ENCODE measurements around the gene RHBDD3. TPM values are rescaled to one million over a fixed set of nuclear protein-coding genes. Genes with fewer than 3 reads are reported as not detected.

Gene RHBDD3
- total RNA-seq, 1 experiment from 2014 or later, result 51.5 TPM

GRCh38 chr22:29311464-29312217, 43.9 kb upstream of the RHBDD3 start:
- no peak for DNase-seq
- CTCF ChIA-PET, result interaction anchor here (0.6 kb wide), 1 partner anchor 278 kb away, joined by 4 read pairs; no protein-coding TSS in a partner anchor
- intact Hi-C loops (cut with micrococcal nuclease; ENCODE audit: unreplicated experiment), result no loop called here
- H3K27ac Mint-ChIP-seq (ENCODE audit: unreplicated experiment), result peak overlapping the region; percentile 83
- peaks cover 41% of the 10 kb centered on the region for H3K4me1 Mint-ChIP-seq (ENCODE audit: low read depth, unreplicated experiment)
- peaks cover 39% of the 10 kb centered on the region for H3K36me3 Mint-ChIP-seq (ENCODE audit: insufficient read depth, unreplicated experiment)
- no peak for TF ChIP-seq CTCF (IDR thresholded peaks at IDR 0.05; ENCODE audit: unreplicated experiment)
- H3K4me3 Mint-ChIP-seq (ENCODE audit: low read depth, unreplicated experiment), result peak overlapping the region; percentile 41
- H3K27me3 Mint-ChIP-seq (ENCODE audit: unreplicated experiment), result peaks cover 29% of the 10 kb centered on the region
- BruUV-seq (replicated peaks), result no TSS peak
- H3K9me3 Mint-ChIP-seq (ENCODE audit: low read depth, unreplicated experiment), result no peaks in the 10 kb centered on the region

DNA sequence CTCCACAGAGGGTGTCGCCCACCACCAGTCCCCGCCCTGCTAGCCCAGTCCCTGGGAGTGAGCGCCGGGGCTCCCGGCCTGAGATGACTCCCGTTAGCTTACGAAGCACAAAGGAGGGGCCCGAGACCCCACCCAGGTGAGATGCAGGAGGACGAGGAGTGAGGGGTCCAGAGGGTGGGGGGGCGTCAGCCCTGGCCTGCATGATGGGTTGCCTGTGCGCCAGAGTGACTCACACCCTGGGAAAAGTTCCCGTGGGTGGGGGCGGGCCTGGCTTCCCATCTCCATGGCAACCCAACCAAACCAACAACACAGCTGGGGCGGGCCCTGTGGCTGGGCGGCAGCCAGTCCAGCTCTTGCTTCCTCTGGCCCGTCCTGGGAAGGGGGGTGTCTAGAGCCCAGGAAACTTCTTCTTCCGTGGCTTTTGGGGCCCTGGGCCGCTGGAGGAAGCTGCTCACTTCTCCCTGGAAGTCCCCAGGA, 43.1 kb upstream of the RHBDD3 start:
- BruUV-seq (replicated peaks), result no TSS peak
- DNase-seq, result peak; percentile 97
- Mint-ChIP-seq H3K4me3 (ENCODE audit: low read depth, unreplicated experiment) (peak overlapping the region; percentile 41), H3K27me3 (ENCODE audit: unreplicated experiment) (peaks cover 22% of the 10 kb centered on the region), H3K27ac (ENCODE audit: unreplicated experiment) (peak overlapping the region; percentile 36), H3K4me1 (ENCODE audit: low read depth, unreplicated experiment) (peaks cover 41% of the 10 kb centered on the region), H3K36me3 (ENCODE audit: insufficient read depth, unreplicated experiment) (peaks cover 42% of the 10 kb centered on the region), H3K9me3 (ENCODE audit: low read depth, unreplicated experiment) (no peaks in the 10 kb centered on the region)
- intact Hi-C loops (cut with micrococcal nuclease; ENCODE audit: unreplicated experiment), result no loop called here
- no peak for TF ChIP-seq CTCF (IDR thresholded peaks at IDR 0.05; ENCODE audit: unreplicated experiment)
- CTCF ChIA-PET, result interaction anchor here (0.5 to 0.6 kb wide), 3 partner anchors 252 to 581 kb away, joined by 3 to 5 read pairs (median 4); no protein-coding TSS in a partner anchor

DNA sequence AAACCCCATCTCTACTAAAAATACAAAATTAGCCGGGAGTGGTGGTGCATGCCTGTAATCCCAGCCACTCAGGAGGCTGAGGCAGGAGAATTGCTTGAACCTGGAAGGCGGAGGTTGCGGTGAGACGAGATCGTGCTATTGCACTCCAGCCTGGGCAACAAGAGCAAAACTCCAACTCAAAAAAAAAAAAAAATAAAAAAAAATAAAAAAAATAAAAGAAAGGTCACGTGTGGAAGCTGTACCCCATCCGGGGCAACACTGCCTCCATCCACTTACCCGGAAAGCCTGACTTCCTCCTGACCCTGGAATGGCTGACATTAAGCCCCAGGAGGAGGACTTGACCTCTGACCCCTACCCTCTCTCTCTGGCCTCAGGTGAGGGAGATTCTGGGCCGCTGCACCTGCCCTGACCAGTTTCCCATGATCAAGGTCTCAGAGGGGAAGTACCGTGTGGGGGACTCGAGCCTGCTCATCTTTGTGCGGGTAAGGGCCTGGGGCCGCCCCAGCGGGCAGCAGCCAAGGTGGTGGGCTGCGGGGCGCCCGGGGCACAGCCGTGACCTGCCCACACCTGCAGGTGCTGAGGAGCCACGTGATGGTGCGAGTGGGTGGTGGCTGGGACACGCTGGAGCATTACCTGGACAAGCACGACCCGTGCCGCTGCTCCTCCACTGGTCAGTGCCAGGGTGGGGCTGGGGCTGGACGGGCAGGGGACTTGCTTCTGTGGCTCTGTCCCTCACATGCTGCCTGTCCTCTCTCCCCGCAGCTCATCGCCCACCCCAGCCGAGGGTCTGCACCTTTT, 42.5 kb upstream of the RHBDD3 start:
- H3K36me3 Mint-ChIP-seq (ENCODE audit: insufficient read depth, unreplicated experiment), result peaks cover 48% of the 10 kb centered on the region
- intact Hi-C loops (cut with micrococcal nuclease; ENCODE audit: unreplicated experiment), result no loop called here
- H3K27me3 Mint-ChIP-seq (ENCODE audit: unreplicated experiment), result peaks cover 21% of the 10 kb centered on the region
- no peak for DNase-seq
- TF ChIP-seq CTCF (IDR thresholded peaks at IDR 0.05; ENCODE audit: unreplicated experiment), result no peak
- H3K4me1 Mint-ChIP-seq (ENCODE audit: low read depth, unreplicated experiment), result peaks cover 41% of the 10 kb centered on the region
- H3K9me3 Mint-ChIP-seq (ENCODE audit: low read depth, unreplicated experiment), result no peaks in the 10 kb centered on the region
- peak overlapping the region; percentile 36 for H3K27ac Mint-ChIP-seq (ENCODE audit: unreplicated experiment)
- BruUV-seq (replicated peaks), result no TSS peak
- CTCF ChIA-PET, result interaction anchor here (0.5 to 0.6 kb wide), 3 partner anchors 252 to 1799 kb away, joined by 3 to 5 read pairs (median 3); no protein-coding TSS in a partner anchor
- H3K4me3 Mint-ChIP-seq (ENCODE audit: low read depth, unreplicated experiment), result peak overlapping the region; percentile 41

DNA sequence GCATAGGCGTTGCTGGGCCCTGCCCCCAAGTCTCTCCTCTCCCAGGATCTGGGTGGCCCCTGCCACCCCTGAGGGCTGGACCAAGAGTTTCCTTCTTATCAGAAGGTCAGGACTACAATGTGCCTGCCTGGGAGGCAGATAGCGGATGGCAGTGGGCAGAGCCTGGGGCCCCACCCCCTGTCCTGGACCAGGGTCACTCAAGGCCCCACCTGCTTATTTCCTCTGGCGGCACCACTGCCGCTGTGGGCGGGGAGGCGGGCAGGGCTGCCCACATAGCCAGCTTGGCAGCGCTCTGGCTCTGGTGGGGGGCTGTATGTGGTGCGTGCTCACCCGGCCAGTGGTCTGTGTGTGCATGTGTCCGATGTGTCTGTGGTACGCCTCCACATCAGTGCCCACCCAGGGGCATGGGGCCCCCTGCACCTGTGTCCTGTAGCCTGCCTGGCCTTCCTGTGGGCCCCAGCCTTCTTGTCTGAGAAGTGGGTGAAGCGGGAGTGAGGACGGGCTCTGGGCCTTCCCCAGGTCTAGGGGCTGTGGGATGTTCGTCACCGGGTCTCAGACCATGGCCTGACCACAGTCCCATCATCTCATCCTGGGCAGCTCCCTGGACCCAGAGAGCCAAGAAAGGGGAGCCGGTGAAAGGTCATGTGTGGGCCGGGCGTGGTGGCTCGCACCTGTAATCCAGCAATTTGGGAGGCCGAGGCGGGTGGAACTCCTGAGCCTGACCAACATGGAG, 41.7 kb upstream of the RHBDD3 start:
- TF ChIP-seq CTCF (IDR thresholded peaks at IDR 0.05; ENCODE audit: unreplicated experiment), result no peak
- Mint-ChIP-seq H3K27ac (ENCODE audit: unreplicated experiment) (no peak overlapping the region), H3K4me3 (ENCODE audit: low read depth, unreplicated experiment) (peak overlapping the region; percentile 81), H3K36me3 (ENCODE audit: insufficient read depth, unreplicated experiment) (peaks cover 56% of the 10 kb centered on the region), H3K27me3 (ENCODE audit: unreplicated experiment) (peaks cover 14% of the 10 kb centered on the region), H3K4me1 (ENCODE audit: low read depth, unreplicated experiment) (peaks cover 37% of the 10 kb centered on the region), H3K9me3 (ENCODE audit: low read depth, unreplicated experiment) (no peaks in the 10 kb centered on the region)
- peak; percentile 41 for DNase-seq
- BruUV-seq (replicated peaks), result no TSS peak
- intact Hi-C loops (cut with micrococcal nuclease; ENCODE audit: unreplicated experiment), result no loop called here
- CTCF ChIA-PET, result no interaction called here
